H1 (cell line): ENCODE results near the gene AKR1B15. TPM values are rescaled to one million over a fixed set of nuclear protein-coding genes. Genes with fewer than 3 reads are reported as not detected.

Source experiments
- CTCF ChIA-PET: fragments of 300-600 bp; sonication (Branson Sonifier 250); formaldehyde crosslinking; loops from one replicate; lab custom pipeline; 2021; ENCODE audit not compliant: partially characterized antibody; lab: Charles Lee
- POLR2A ChIA-PET: fragments of 300-600 bp; sonication (Branson Sonifier 250); formaldehyde crosslinking; loops from one replicate; lab custom pipeline; 2021; ENCODE audit warnings: inconsistent platforms; ENCODE audit not compliant: partially characterized antibody; lab: Charles Lee
- DNase-seq, 2 experiments: peaks; one replicate each; pipeline versions ENCODE4 v3.0.0 to v3.0.0-alpha.2; 2010 to 2022; ENCODE audit warnings: low spot score in 2 of 2, low read depth in 1 of 2, mixed read lengths in 1 of 2
- FAIRE-seq: peaks from 2 replicates; lab custom pipeline; 2011; peaks lifted over from hg19 to GRCh38; lab: Jason Lieb, UNC
- H2AFZ ChIP-seq: 2 replicates; pipeline ENCODE4 v1.8.1; 2012; ENCODE audit warnings: low read length, inconsistent platforms
- H2AK5ac ChIP-seq: 2 replicates; pipeline ENCODE4 v1.6.1; 2013; ENCODE audit warnings: low read depth, low read length
- H2BK120ac ChIP-seq: replicated peaks from 2 replicates; pipeline ENCODE3; 2013; ENCODE audit warnings: low read depth, low read length, inconsistent platforms
- H2BK12ac ChIP-seq: 2 replicates; pipeline ENCODE4 v1.6.1; 2013; ENCODE audit warnings: low read depth, low read length
- H2BK15ac ChIP-seq: 2 replicates; pipeline ENCODE4 v1.6.1; 2013; ENCODE audit warnings: low read length
- H2BK20ac ChIP-seq: 2 replicates; pipeline ENCODE4 v1.6.1; 2013; ENCODE audit warnings: low read length
- H2BK5ac ChIP-seq: 2 replicates; pipeline ENCODE4 v1.6.1; 2013; ENCODE audit warnings: low read depth, low read length
- H3K14ac ChIP-seq: 2 replicates; pipeline ENCODE4 v1.6.1; 2013; ENCODE audit warnings: inconsistent platforms; ENCODE audit not compliant: insufficient read length
- H3K18ac ChIP-seq: 2 replicates; pipeline ENCODE4 v1.6.1; 2013; ENCODE audit warnings: low read length; ENCODE audit errors: extremely low read depth
- H3K23ac ChIP-seq: 2 replicates; pipeline ENCODE4 v1.6.1; 2013; ENCODE audit warnings: inconsistent platforms; ENCODE audit not compliant: insufficient read length
- H3K23me2 ChIP-seq: 2 replicates; pipeline ENCODE4 v1.6.1; 2013; ENCODE audit warnings: low read depth, low read length
- H3K27ac ChIP-seq: 2 replicates; pipeline ENCODE4 v1.6.1; 2011; ENCODE audit warnings: low read depth, low read length, inconsistent platforms
- H3K27me3 ChIP-seq, 4 experiments: replicated peaks in 1 of 4; 1 replicate in 1 of 4; 2 replicates in 3 of 4; pipeline versions ENCODE4 v1.6.1 to v1.8.1; 2011 to 2013; ENCODE audit warnings: low read length in 3 of 4, mild to moderate bottlenecking in 3 of 4, inconsistent platforms in 2 of 4, mixed read lengths in 2 of 4, moderate library complexity in 1 of 4; ENCODE audit not compliant: control insufficient read depth in 3 of 4, insufficient read depth in 3 of 4; ENCODE audit errors: extremely low read depth in 1 of 4
- H3K36me3 ChIP-seq, 4 experiments: 2 replicates each; pipeline versions ENCODE4 v1.6.1 to v1.8.1; 2011 to 2013; ENCODE audit warnings: mild to moderate bottlenecking in 4 of 4, low read length in 3 of 4, moderate library complexity in 2 of 4, control low read depth in 1 of 4, inconsistent platforms in 1 of 4; ENCODE audit not compliant: insufficient read depth in 4 of 4, control insufficient read depth in 2 of 4
- H3K4ac ChIP-seq: replicated peaks from 2 replicates; pipeline ENCODE3; 2013; ENCODE audit warnings: low read length, low read depth, mixed read lengths, inconsistent platforms; ENCODE audit not compliant: insufficient read length
- H3K4me1 ChIP-seq, 4 experiments: replicated peaks in 1 of 4; 1 replicate in 1 of 4; 2 replicates in 3 of 4; pipeline versions ENCODE4 v1.6.1 to v1.8.1; 2011 to 2013; ENCODE audit warnings: low read length in 3 of 4, inconsistent platforms in 2 of 4, mixed read lengths in 1 of 4; ENCODE audit not compliant: insufficient read depth in 4 of 4, control insufficient read depth in 3 of 4
- H3K4me2 ChIP-seq, 2 experiments: 2 replicates each; pipeline versions ENCODE4 v1.6.1 to v1.8.1; 2011 to 2013; ENCODE audit warnings: low read depth in 2 of 2, low read length in 2 of 2, control low read depth in 1 of 2, inconsistent platforms in 1 of 2, mild to moderate bottlenecking in 1 of 2; ENCODE audit not compliant: insufficient read depth in 1 of 2
- H3K4me3 ChIP-seq, 4 experiments: fragments of 200-600, 300-600 bp in 1 of 4; sonication (generic), shearing (Covaris generic), sonication (Bioruptor Twin) in 1 of 4; 2 replicates each; pipeline versions ENCODE4 v1.5.1 to v1.8.1; 2011 to 2016; ENCODE audit warnings: low read length in 4 of 4, low read depth in 3 of 4, control low read depth in 2 of 4, inconsistent platforms in 2 of 4, mild to moderate bottlenecking in 2 of 4, mixed read lengths in 1 of 4, moderate library complexity in 1 of 4; ENCODE audit not compliant: insufficient read depth in 2 of 4; ENCODE audit errors: extremely low read depth in 1 of 4
- H3K56ac ChIP-seq: replicated peaks from 2 replicates; pipeline ENCODE3; 2013; ENCODE audit warnings: low read depth, mild to moderate bottlenecking, mixed read lengths, low read length, inconsistent platforms; ENCODE audit not compliant: insufficient read length
- H3K79me1 ChIP-seq: 2 replicates; pipeline ENCODE4 v1.6.1; 2013; ENCODE audit warnings: low read depth, low read length, control low read depth
- H3K79me2 ChIP-seq, 2 experiments: 2 replicates each; pipeline versions ENCODE4 v1.6.1 to v1.8.1; 2012 to 2013; ENCODE audit warnings: low read length in 2 of 2, mild to moderate bottlenecking in 2 of 2, inconsistent platforms in 1 of 2; ENCODE audit not compliant: insufficient read depth in 2 of 2, control insufficient read depth in 1 of 2
- H3K9ac ChIP-seq, 4 experiments: replicated peaks in 1 of 4; 1 replicate in 1 of 4; 2 replicates in 3 of 4; pipeline versions ENCODE4 v1.6.1 to v1.8.1; 2011 to 2013; ENCODE audit warnings: low read depth in 3 of 4, low read length in 3 of 4, control low read depth in 2 of 4, mild to moderate bottlenecking in 2 of 4, moderate library complexity in 2 of 4, inconsistent platforms in 1 of 4; ENCODE audit errors: extremely low read depth in 1 of 4
- H3K9me3 ChIP-seq, 2 experiments: 2 replicates each; pipeline versions ENCODE4 v1.6.1 to v1.8.1; 2012 to 2013; ENCODE audit warnings: mild to moderate bottlenecking in 2 of 2, moderate library complexity in 2 of 2, control low read depth in 1 of 2, inconsistent platforms in 1 of 2, low read depth in 1 of 2, low read length in 1 of 2, mixed read lengths in 1 of 2; ENCODE audit not compliant: insufficient read depth in 2 of 2
- H4K20me1 ChIP-seq, 2 experiments: replicated peaks in 1 of 2; 2 replicates each; pipeline versions ENCODE3 to v1.8.1; 2011 to 2013; ENCODE audit warnings: inconsistent platforms in 2 of 2, low read length in 2 of 2, mild to moderate bottlenecking in 1 of 2; ENCODE audit not compliant: insufficient read depth in 2 of 2, control insufficient read depth in 1 of 2
- H4K5ac ChIP-seq: 2 replicates; pipeline ENCODE4 v1.6.1; 2013; ENCODE audit warnings: low read length, low read depth, mixed read lengths, inconsistent platforms; ENCODE audit not compliant: insufficient read length
- H4K8ac ChIP-seq: 2 replicates; pipeline ENCODE4 v1.8.0; 2013; ENCODE audit warnings: mild to moderate bottlenecking, moderate library complexity, low read length, inconsistent platforms; ENCODE audit not compliant: insufficient read depth; ENCODE audit errors: extremely low read depth
- H4K91ac ChIP-seq: replicated peaks from 2 replicates; pipeline ENCODE3; 2013; ENCODE audit warnings: low read length, mixed read lengths, inconsistent platforms; ENCODE audit not compliant: insufficient read length
- BRCA1 ChIP-seq: IDR thresholded peaks from 2 replicates; pipeline ENCODE4 v1.6.1; 2012; ENCODE audit warnings: low read depth, low read length, improper control_type of control experiment
- CTCF ChIP-seq, 3 experiments: IDR thresholded peaks; 1 replicate in 2 of 3; 2 replicates in 1 of 3; pipeline versions ENCODE4 v1.5.1 to v1.6.1; 2011; ENCODE audit warnings: low read length in 3 of 3, mild to moderate bottlenecking in 3 of 3, inconsistent platforms in 2 of 3, low read depth in 1 of 3, moderate library complexity in 1 of 3; ENCODE audit not compliant: insufficient read depth in 1 of 3; ENCODE audit errors: control extremely low read depth in 1 of 3
- RAD21 ChIP-seq, 2 experiments: IDR thresholded peaks in 1 of 2; conservative IDR thresholded peaks in 1 of 2; 2 replicates each; pipeline ENCODE4 v1.6.1; 2011; ENCODE audit warnings: low read depth in 2 of 2, low read length in 2 of 2, improper control_type of control experiment in 1 of 2, inconsistent platforms in 1 of 2, mild to moderate bottlenecking in 1 of 2, moderate library complexity in 1 of 2
- ZNF274 ChIP-seq: IDR thresholded peaks from 2 replicates; pipeline ENCODE4 v1.7.0; 2012; ENCODE audit warnings: low read length, borderline replicate concordance; ENCODE audit errors: extremely low read depth
- WGBS, 2 experiments: shearing (Covaris generic) in 1 of 2; methylation state at CpG; one replicate each; pipeline versions ENCODE4 v1.1.6 to v1.1.7; 2013 to 2015; ENCODE audit warnings: low lambda C conversion rate in 2 of 2, mixed read lengths in 2 of 2, inconsistent platforms in 1 of 2, low coverage in 1 of 2, missing lambda C conversion rate in 1 of 2; ENCODE audit not compliant: insufficient replicate concordance in 2 of 2, insufficient coverage in 1 of 2, insufficient read length in 1 of 2; ENCODE audit errors: extremely low coverage in 1 of 2, missing lambda C conversion rate in 1 of 2; 5-methylcytosine and 5-hydroxymethylcytosine counted together
- polyA plus RNA-seq, 7 experiments: library from polyadenylated mRNA; depleted of rRNA in 3 of 7; stranded (reverse) in 5 of 7; unstranded in 2 of 7; fragments of >200 nt in 5 of 7; fragments of 200-250 nt in 2 of 7; gene quantifications; 1 replicate in 5 of 7; 2 replicates in 1 of 7; 4 replicates in 1 of 7; pipeline versions ENCODE4 v1.2.1 to v1.2.3, GENCODE V29; 2011 to 2013; ENCODE audit warnings: missing spikeins in 2 of 7, mixed read lengths in 2 of 7
- total RNA-seq: library from RNA; stranded (reverse); fragmentation: NEBNext Ultra II Directional; extraction: Animal tissue kit (Norgen Biotek cat#: 25700); gene quantifications from 2 replicates; pipeline ENCODE4 v1.2.1, GENCODE V29; 2021

The AKR1B15 gene
- total and polyA plus RNA-seq, 2 of the 8 experiments (the other 6 are each of a cell fraction or from before 2014, with no cell fraction given) = 0.15 to 0.47 TPM

- Histone ChIP-seq H3K9ac (no peak overlapping the region), H3K18ac (no peak overlapping the region), H3K4me2 (no peak overlapping the region), H3K27me3 (no peaks in the 10 kb centered on the region; a peak in 1 of 7 replicates), H3K14ac (no peak overlapping the region), H3K79me1 (no peaks in the 10 kb centered on the region), H2AK5ac (no peak overlapping the region), H3K23me2 (no peaks in the 10 kb centered on the region), H4K5ac (no peak overlapping the region), H2BK15ac (no peak overlapping the region), H3K56ac (no peak overlapping the region), H3K4ac (no peak overlapping the region), H3K27ac (no peak overlapping the region), H3K4me1 (peaks cover 1 to 6% (median 4%) of the 10 kb centered on the region in 4 experiments; a peak in 6 of 7 replicates), H3K79me2 (no peaks in the 10 kb centered on the region), H2BK20ac (no peak overlapping the region), H2BK120ac (no peak overlapping the region), H3K36me3 (no peaks in the 10 kb centered on the region), H4K8ac (no peak overlapping the region), H4K20me1 (no peaks in the 10 kb centered on the region), H2BK5ac (no peak overlapping the region), H3K9me3 (no peaks in the 10 kb centered on the region), H4K91ac (no peak overlapping the region), H3K23ac (no peak overlapping the region), H2AFZ (no peak overlapping the region), H3K4me3 (no peak overlapping the region), H2BK12ac (no peak overlapping the region)
- ChIA-PET POLR2A (interaction anchor here (1.0 kb wide), 1 partner anchor 94 kb away, joined by 3 read pairs; no protein-coding TSS in a partner anchor), CTCF (interaction anchor here (0.6 to 6.3 kb wide), 24 partner anchors 9 to 231 kb away, joined by 3 to 40 read pairs (median 4); partner anchors contain the start of gene AKR1B1)
- WGBS, 2 experiments = 72% methylated on average over 3 of the region's 7 CpGs; no CpG with 5 or more reads in 1 of the 2 experiments
- FAIRE-seq (no peak), DNase-seq (no peak)
- TF ChIP-seq RAD21 (IDR thresholded peaks at IDR 0.05 in 1 of 2, conservative IDR thresholded peaks at IDR 0.05 in 1 of 2; ENCODE audit: low read depth in 2 of 2, low read length in 2 of 2) (peak; percentile 55 to 68), CTCF (IDR thresholded peaks at IDR 0.05; ENCODE audit: control extremely low read depth in 1 of 3, insufficient read depth in 1 of 3, low read depth in 1 of 3, low read length in 3 of 3) (peak; percentile 42 to 60 (median 52)), BRCA1 (no peak), ZNF274 (no peak)
These were observed 3.2 kb downstream of the AKR1B15 start for GRCh38 chr7:134552105-134552504.
